ENCODE results near the gene CAMLG.
"Not testable (repeated sequence)": the region's sequence is repeated elsewhere in the genome, so short reads cannot be mapped to it uniquely, and the experiment has no call there.

The CAMLG gene
- long read RNA-seq, transcript CAMLG-202 (3 exons, 895 nt), result minor isoform, 9 of 358 reads
- long read RNA-seq, transcript CAMLG-201 (4 exons, 2,221 nt), result major isoform, 297 of 358 reads
- long read RNA-seq, partial matches to known transcripts, result 10 of 358 reads
- long read RNA-seq, other reads (novel, unspliced or antisense), result 42 of 358 reads

DNA sequence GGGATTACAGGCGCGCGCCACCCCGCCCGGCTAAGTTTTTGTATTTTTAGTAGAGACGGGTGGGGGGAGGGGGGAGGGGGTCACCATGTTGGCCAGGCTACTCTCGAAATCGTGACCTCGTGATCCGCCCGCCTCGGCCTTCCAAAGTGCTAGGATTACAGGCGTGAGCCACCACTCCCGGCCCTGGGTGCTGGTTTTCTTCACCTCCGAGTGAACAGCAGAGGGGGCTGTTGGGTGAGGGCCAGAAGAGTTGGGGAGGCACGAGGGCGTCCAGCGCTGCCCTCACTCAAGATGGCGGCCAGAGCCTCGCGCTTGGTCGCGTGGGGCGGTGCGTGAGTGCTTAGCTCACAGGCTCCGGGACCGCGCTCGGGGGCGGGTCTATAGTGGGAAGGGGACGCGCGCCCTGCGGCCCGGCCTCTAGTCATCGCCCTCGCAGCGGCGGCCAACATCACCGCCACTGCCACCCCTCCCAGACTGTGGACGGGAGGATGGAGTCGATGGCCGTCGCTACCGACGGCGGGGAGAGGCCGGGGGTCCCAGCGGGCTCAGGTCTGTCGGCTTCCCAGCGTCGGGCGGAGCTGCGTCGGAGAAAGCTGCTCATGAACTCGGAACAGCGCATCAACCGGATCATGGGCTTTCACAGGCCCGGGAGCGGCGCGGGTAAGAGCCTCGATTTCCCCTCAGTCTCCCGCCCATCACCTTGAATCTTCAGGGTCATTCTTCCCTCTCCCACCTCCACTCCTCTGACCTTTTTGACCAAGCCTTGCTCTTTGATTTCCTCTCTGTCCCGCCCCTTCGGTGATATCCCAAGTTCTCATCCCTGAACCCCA, at the start of gene CAMLG:
TSS of gene CAMLG (plus strand) at position 416 of the 830 bp plus-strand sequence. CDS start at position 489, 73 bp downstream.
- Histone ChIP-seq H3K27ac (replicated peaks) (peak within 1 kb of the TSS; percentile 71), H3K27me3 (ENCODE audit: insufficient read depth, poor library complexity, severe bottlenecking) (no peaks in the 10 kb centered on the region), H3K4me3 (replicated peaks; ENCODE audit: insufficient read depth, low read length) (peak within 1 kb of the TSS; percentile 82)
- peak; percentile 81 to 92 for DNase-seq (ENCODE audit: low read depth in 1 of 2, low spot score in 1 of 2)
- TF ChIP-seq POLR2AphosphoS5 (IDR thresholded peaks at IDR 0.05; ENCODE audit: low read depth), result no peak

DNA sequence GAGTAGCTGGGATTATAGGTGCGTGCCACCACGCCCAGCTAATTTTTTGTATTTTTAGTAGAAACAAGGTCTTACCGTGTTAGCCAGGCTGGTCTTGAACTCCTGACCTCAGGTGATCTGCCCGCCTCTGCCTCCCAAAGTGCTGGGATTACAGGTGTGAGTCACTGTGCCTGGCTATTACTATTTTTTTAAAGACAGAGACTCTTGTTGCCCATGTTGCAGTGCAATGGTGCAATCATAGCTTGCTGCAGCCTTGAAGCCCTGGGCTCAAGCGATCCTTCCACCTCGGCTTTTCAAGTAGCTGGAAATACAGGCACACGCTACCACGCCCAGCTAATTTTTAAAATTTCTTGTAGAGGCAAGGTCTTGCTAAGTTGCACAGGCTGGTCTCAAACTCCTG, 48.2 kb upstream of the CAMLG start:
- H3K27me3 ChIP-seq (ENCODE audit: insufficient read depth, poor library complexity, severe bottlenecking); DNase-seq (ENCODE audit: low read depth in 1 of 2, low spot score in 1 of 2); H3K4me3 ChIP-seq (replicated peaks; ENCODE audit: insufficient read depth, low read length); H3K27ac ChIP-seq (replicated peaks): not testable (repeated sequence)

DNA sequence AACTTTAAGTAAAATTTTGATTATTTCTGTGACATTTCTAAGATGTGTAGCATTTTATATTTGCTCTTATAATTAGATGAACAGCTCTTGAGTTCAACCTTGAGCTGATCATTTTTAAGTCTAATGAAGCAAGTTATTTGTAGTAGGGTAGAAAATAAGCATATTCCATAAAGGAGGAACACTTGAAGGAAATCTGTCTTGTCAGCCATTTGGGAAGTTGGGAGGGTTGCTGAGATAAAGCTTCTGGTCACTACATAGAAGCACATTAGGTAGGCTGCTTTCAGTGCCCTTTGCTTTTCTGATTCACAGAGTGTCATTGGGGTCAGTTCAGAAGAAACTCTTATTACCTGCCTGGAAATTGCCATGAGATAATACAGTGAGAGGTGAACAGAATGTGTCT, 45.6 kb upstream of the CAMLG start:
- H3K27ac ChIP-seq (replicated peaks), result no peak overlapping the region
- TF ChIP-seq GABPA (IDR thresholded peaks at IDR 0.05; ENCODE audit: low read depth), result no peak
- no peak for TF ChIP-seq POLR2AphosphoS5 (IDR thresholded peaks at IDR 0.05; ENCODE audit: low read depth)
- no peak for TF ChIP-seq CTCF (IDR thresholded peaks at IDR 0.05; ENCODE audit: insufficient read depth, low read length)
- TF ChIP-seq REST (IDR thresholded peaks at IDR 0.05; ENCODE audit: insufficient replicate concordance, low read depth), result no peak
- TF ChIP-seq SPI1 (IDR thresholded peaks at IDR 0.05; ENCODE audit: borderline replicate concordance, low read depth), result no peak
- H3K4me3 ChIP-seq (replicated peaks; ENCODE audit: insufficient read depth, low read length), result no peak overlapping the region
- no peak for DNase-seq (ENCODE audit: low read depth in 1 of 2, low spot score in 1 of 2)
- no peaks in the 10 kb centered on the region for H3K27me3 ChIP-seq (ENCODE audit: insufficient read depth, poor library complexity, severe bottlenecking)

- Histone ChIP-seq H3K27ac (replicated peaks) (no peak overlapping the region), H3K27me3 (ENCODE audit: insufficient read depth, poor library complexity, severe bottlenecking) (no peaks in the 10 kb centered on the region), H3K4me3 (replicated peaks; ENCODE audit: insufficient read depth, low read length) (no peak overlapping the region)
- TF ChIP-seq REST (IDR thresholded peaks at IDR 0.05; ENCODE audit: insufficient replicate concordance, low read depth) (no peak), POLR2AphosphoS5 (IDR thresholded peaks at IDR 0.05; ENCODE audit: low read depth) (no peak), SPI1 (IDR thresholded peaks at IDR 0.05; ENCODE audit: borderline replicate concordance, low read depth) (no peak)
- DNase-seq (ENCODE audit: low read depth in 1 of 2, low spot score in 1 of 2), result no peak
Observed at GRCh38 chr5:134708301-134708700, 30.0 kb upstream of the CAMLG start.

GRCh38 chr5:134714120-134714519, 24.2 kb upstream of the CAMLG start:
- Histone ChIP-seq H3K4me3 (replicated peaks; ENCODE audit: insufficient read depth, low read length) (no peak overlapping the region), H3K27ac (replicated peaks) (no peak overlapping the region), H3K27me3 (ENCODE audit: insufficient read depth, poor library complexity, severe bottlenecking) (no peaks in the 10 kb centered on the region)
- DNase-seq (ENCODE audit: low read depth in 1 of 2, low spot score in 1 of 2), result no peak
- TF ChIP-seq GABPA (IDR thresholded peaks at IDR 0.05; ENCODE audit: low read depth) (no peak), CTCF (IDR thresholded peaks at IDR 0.05; ENCODE audit: insufficient read depth, low read length) (no peak), REST (IDR thresholded peaks at IDR 0.05; ENCODE audit: insufficient replicate concordance, low read depth) (no peak), POLR2AphosphoS5 (IDR thresholded peaks at IDR 0.05; ENCODE audit: low read depth) (no peak), SPI1 (IDR thresholded peaks at IDR 0.05; ENCODE audit: borderline replicate concordance, low read depth) (no peak)

Data from HL-60 (cell line).